ENCODE data around the gene DNHD1. TPM values are rescaled to one million over a fixed set of nuclear protein-coding genes. Genes with fewer than 3 reads are reported as not detected.

The DNHD1 gene
- total and polyA plus RNA-seq, 2 of the 13 experiments (the other 11 are each of a cell fraction or from before 2014, with no cell fraction given) = 2.7 to 9.3 TPM

DNA sequence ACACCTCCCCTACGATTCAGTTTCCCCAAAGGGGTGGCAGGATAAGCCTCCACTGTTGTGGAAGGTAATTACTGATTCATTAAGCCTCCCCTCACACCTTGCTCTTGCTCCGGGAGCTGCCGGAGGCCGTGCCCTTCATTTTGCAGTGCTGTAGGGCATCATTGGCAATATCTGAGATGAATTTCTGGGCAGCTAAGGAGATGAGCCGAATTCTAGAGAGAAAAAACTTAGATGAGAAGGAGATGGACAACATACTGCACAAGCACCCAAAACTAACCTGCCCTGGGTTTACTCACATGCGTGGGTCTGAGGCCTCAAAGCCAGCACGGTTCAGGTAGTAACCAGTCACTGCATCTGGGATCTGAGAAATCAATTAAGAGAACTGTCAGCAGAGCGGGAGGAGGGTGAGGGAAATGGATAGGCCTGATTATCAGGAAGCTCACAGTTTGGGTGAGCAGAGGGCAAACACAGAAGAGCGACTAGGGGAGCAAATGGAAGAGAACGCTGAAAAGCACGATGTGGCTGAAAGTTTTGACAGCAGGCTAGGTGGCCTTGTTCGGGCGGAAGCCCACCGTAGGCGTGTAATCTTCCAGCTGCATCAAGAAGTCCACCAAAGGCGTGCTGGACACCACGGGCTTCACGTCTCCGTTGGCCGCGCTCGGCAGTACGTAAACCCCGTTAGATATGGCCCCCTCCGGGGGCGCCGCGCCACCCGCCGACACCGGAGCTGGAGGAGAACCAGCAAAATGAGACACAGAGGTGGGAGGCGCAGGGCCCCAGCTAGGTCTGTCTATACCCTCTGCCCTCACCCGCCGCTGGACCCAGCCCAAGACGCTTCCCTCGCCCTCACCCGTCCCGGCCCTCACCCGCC lies 114.2 kb downstream of the DNHD1 start (continued):
- TF ChIP-seq, protein P1, sequence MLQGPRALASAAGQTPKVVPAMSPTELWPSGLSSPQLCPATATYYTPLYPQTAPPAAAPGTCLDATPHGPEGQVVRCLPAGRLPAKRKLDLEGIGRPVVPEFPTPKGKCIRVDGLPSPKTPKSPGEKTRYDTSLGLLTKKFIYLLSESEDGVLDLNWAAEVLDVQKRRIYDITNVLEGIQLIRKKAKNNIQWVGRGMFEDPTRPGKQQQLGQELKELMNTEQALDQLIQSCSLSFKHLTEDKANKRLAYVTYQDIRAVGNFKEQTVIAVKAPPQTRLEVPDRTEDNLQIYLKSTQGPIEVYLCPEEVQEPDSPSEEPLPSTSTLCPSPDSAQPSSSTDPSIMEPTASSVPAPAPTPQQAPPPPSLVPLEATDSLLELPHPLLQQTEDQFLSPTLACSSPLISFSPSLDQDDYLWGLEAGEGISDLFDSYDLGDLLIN (CRISPR knock-in tag; IDR thresholded peaks at IDR 0.05; ENCODE audit: borderline replicate concordance) = no peak
- no peak for TF ChIP-seq NR2F1 (CRISPR knock-in tag; IDR thresholded peaks at IDR 0.05)
- 0 out of 2 replicates have a peak, but pooled peaks have one; percentile 37 for TF ChIP-seq HOXD1 (CRISPR knock-in tag; IDR thresholded peaks at IDR 0.05)
- TF ChIP-seq SMARCC2 (IDR thresholded peaks at IDR 0.05) = no peak
- no peak for TF ChIP-seq HNRNPUL1 (IDR thresholded peaks at IDR 0.05; ENCODE audit: low read depth, low read length)
- no peak for TF ChIP-seq ZNF296 (CRISPR knock-in tag; conservative IDR thresholded peaks at IDR 0.05)
- TF ChIP-seq ZNF549 (CRISPR knock-in tag; IDR thresholded peaks at IDR 0.05) = no peak
- no peak; the same call in 1 of the 2 replicates for TF ChIP-seq GFI1 (CRISPR knock-in tag; IDR thresholded peaks at IDR 0.05; ENCODE audit: borderline replicate concordance)
- TF ChIP-seq SAP130 (CRISPR knock-in tag; IDR thresholded peaks at IDR 0.05; ENCODE audit: low read depth) = 0 out of 2 replicates have a peak, but pooled peaks have one; percentile 9
- TF ChIP-seq ADNP (CRISPR knock-in tag; IDR thresholded peaks at IDR 0.05) = no peak
- no peak for TF ChIP-seq NFKB2 (CRISPR knock-in tag; IDR thresholded peaks at IDR 0.05; ENCODE audit: borderline replicate concordance)
- TF ChIP-seq AGO1 (IDR thresholded peaks at IDR 0.05; ENCODE audit: low read depth, low read length, poor library complexity, severe bottlenecking) = peak; percentile 71
- TF ChIP-seq ZFAT (CRISPR knock-in tag; conservative IDR thresholded peaks at IDR 0.05) = no peak
- TF ChIP-seq, protein P2, sequence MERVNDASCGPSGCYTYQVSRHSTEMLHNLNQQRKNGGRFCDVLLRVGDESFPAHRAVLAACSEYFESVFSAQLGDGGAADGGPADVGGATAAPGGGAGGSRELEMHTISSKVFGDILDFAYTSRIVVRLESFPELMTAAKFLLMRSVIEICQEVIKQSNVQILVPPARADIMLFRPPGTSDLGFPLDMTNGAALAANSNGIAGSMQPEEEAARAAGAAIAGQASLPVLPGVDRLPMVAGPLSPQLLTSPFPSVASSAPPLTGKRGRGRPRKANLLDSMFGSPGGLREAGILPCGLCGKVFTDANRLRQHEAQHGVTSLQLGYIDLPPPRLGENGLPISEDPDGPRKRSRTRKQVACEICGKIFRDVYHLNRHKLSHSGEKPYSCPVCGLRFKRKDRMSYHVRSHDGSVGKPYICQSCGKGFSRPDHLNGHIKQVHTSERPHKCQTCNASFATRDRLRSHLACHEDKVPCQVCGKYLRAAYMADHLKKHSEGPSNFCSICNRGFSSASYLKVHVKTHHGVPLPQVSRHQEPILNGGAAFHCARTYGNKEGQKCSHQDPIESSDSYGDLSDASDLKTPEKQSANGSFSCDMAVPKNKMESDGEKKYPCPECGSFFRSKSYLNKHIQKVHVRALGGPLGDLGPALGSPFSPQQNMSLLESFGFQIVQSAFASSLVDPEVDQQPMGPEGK (CRISPR knock-in tag; IDR thresholded peaks at IDR 0.05) = 0 out of 2 replicates have a peak, but pooled peaks have one; percentile 29
- TF ChIP-seq SCMH1 (CRISPR knock-in tag; IDR thresholded peaks at IDR 0.05; ENCODE audit: borderline replicate concordance) = no peak
- TF ChIP-seq SPEN (CRISPR knock-in tag; IDR thresholded peaks at IDR 0.05; ENCODE audit: low read depth) = no peak
- no peak for TF ChIP-seq ZNF672 (CRISPR knock-in tag; IDR thresholded peaks at IDR 0.05)
- TF ChIP-seq HES4 (CRISPR knock-in tag; IDR thresholded peaks at IDR 0.05; ENCODE audit: borderline replicate concordance) = peak; percentile 47; the same call in 1 of the 2 replicates
- TF ChIP-seq ZNF274 (CRISPR knock-in tag; IDR thresholded peaks at IDR 0.05) = no peak
- no peak for TF ChIP-seq ISX (CRISPR knock-in tag; conservative IDR thresholded peaks at IDR 0.05)
- peak; percentile 55 for TF ChIP-seq RBM22 (optimal IDR thresholded peaks at IDR 0.05; ENCODE audit: low read length)
- no peak for TF ChIP-seq ZNF350 (CRISPR knock-in tag; IDR thresholded peaks at IDR 0.05; ENCODE audit: borderline replicate concordance, low read depth)
- TF ChIP-seq KDM2A (CRISPR knock-in tag; IDR thresholded peaks at IDR 0.05; ENCODE audit: borderline replicate concordance, low read depth) = peak; percentile 19
- TF ChIP-seq ZNF17 (CRISPR knock-in tag; IDR thresholded peaks at IDR 0.05) = 0 out of 2 replicates have a peak, but pooled peaks have one; percentile 11
- no peak for TF ChIP-seq EHMT2 (IDR thresholded peaks at IDR 0.05; ENCODE audit: borderline replicate concordance, low read depth, low read length)
- TF ChIP-seq, protein P3, sequence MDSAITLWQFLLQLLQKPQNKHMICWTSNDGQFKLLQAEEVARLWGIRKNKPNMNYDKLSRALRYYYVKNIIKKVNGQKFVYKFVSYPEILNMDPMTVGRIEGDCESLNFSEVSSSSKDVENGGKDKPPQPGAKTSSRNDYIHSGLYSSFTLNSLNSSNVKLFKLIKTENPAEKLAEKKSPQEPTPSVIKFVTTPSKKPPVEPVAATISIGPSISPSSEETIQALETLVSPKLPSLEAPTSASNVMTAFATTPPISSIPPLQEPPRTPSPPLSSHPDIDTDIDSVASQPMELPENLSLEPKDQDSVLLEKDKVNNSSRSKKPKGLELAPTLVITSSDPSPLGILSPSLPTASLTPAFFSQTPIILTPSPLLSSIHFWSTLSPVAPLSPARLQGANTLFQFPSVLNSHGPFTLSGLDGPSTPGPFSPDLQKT (CRISPR knock-in tag; IDR thresholded peaks at IDR 0.05; ENCODE audit: borderline replicate concordance) = no peak

All from HepG2 (cell line).